GM10248 (cell line): ENCODE measurements around the gene HOXD13.

Experiments used
- CTCF ChIA-PET: fragments of 300-600 bp; sonication (Branson Sonifier 250); formaldehyde crosslinking; extraction: SDS; loops from one replicate; lab custom pipeline; 2021; ENCODE audit warnings: antibody characterized with exemption; lab: Yijun Ruan, JAX
- POLR2A ChIA-PET: fragments of 350-650 bp; sonication (Branson Sonifier 250); formaldehyde crosslinking; extraction: SDS; loops from one replicate; lab custom pipeline; 2020; ENCODE audit warnings: antibody characterized with exemption; lab: Yijun Ruan, JAX
- DNase-seq: peaks from one replicate; pipeline ENCODE4 v3.0.0; 2012; ENCODE audit errors: extremely low spot score
- CTCF ChIP-seq: IDR thresholded peaks from 2 replicates; pipeline ENCODE4 v1.5.1; 2012; ENCODE audit warnings: mild to moderate bottlenecking, low read depth; ENCODE audit errors: extremely low read depth, missing control alignments, control extremely low read depth

Gene HOXD13

GRCh38 chr2:176124110-176124946 lies 31.8 kb downstream of the HOXD13 start:
- ChIA-PET POLR2A (no interaction called here), CTCF (interaction anchor here (1.0 to 4.2 kb wide), 7 partner anchors 16 to 1036 kb away, joined by 3 to 57 read pairs (median 3); no protein-coding TSS in a partner anchor)
- no peak for TF ChIP-seq CTCF
- no peak for DNase-seq

GRCh38 chr2:176124947-176125771 lies 32.6 kb downstream of the HOXD13 start:
- no peak for DNase-seq
- CTCF ChIA-PET = interaction anchor here (0.6 to 4.2 kb wide), 12 partner anchors 11 to 1036 kb away, joined by 3 to 57 read pairs (median 6); no protein-coding TSS in a partner anchor
- POLR2A ChIA-PET = no interaction called here
- no peak for TF ChIP-seq CTCF

GRCh38 chr2:176125772-176126054 lies 33.2 kb downstream of the HOXD13 start:
- no peak for DNase-seq
- ChIA-PET POLR2A (no interaction called here), CTCF (interaction anchor here (1.0 to 4.2 kb wide), 13 partner anchors 12 to 1035 kb away, joined by 3 to 57 read pairs (median 7); no protein-coding TSS in a partner anchor)
- no peak for TF ChIP-seq CTCF

- POLR2A ChIA-PET = no interaction called here
- CTCF ChIA-PET = interaction anchor here (0.6 to 4.2 kb wide), 53 partner anchors 9 to 1416 kb away, joined by 3 to 57 read pairs (median 5); no protein-coding TSS in a partner anchor
- peak; percentile 79 for TF ChIP-seq CTCF
- peak; percentile 50 for DNase-seq
Observed at GRCh38 chr2:176126929-176127773, 34.6 kb downstream of the HOXD13 start.

GRCh38 chr2:176127774-176128072 lies 35.2 kb downstream of the HOXD13 start:
- no peak for DNase-seq
- no peak for TF ChIP-seq CTCF
- ChIA-PET CTCF (interaction anchor here (0.8 to 4.2 kb wide), 34 partner anchors 9 to 1309 kb away, joined by 3 to 57 read pairs (median 5); no protein-coding TSS in a partner anchor), POLR2A (no interaction called here)
